ENCODE measurements around the gene ATL3.

GRCh38 chr11:63682066-63683021, 11.2 kb upstream of the ATL3 start:
- peak; percentile 79 for TF ChIP-seq REST (IDR thresholded peaks at IDR 0.05; ENCODE audit: borderline replicate concordance)
- no peak for TF ChIP-seq CTCF (IDR thresholded peaks at IDR 0.05; ENCODE audit: poor library complexity, severe bottlenecking)
- no peak for TF ChIP-seq SMC3 (conservative IDR thresholded peaks at IDR 0.05; ENCODE audit: poor library complexity)
- TF ChIP-seq EP300 (conservative IDR thresholded peaks at IDR 0.05; ENCODE audit: poor library complexity, severe bottlenecking): peak; percentile 18
- peak; percentile 28 for TF ChIP-seq RAD21 (conservative IDR thresholded peaks at IDR 0.05)

All from neural cell (in vitro differentiated cells).